A549 treated with GW870086 at 1 μM for 4 hours (cell line): ENCODE results near the gene RSL24D1. TPM values are rescaled to one million over a fixed set of nuclear protein-coding genes. Genes with fewer than 3 reads are reported as not detected.

Source experiments
- total RNA-seq: library from RNA; stranded (reverse); fragments of 200-300 nt; extraction: Qiagen RNA extraction; gene quantifications from 5 replicates; pipeline ENCODE4 v1.2.3, GENCODE V29; 2022; ENCODE audit warnings: low read depth

RSL24D1 gene
- 91.4 to 104 TPM (median 101 TPM) in 5 replicates for total RNA-seq

DNA sequence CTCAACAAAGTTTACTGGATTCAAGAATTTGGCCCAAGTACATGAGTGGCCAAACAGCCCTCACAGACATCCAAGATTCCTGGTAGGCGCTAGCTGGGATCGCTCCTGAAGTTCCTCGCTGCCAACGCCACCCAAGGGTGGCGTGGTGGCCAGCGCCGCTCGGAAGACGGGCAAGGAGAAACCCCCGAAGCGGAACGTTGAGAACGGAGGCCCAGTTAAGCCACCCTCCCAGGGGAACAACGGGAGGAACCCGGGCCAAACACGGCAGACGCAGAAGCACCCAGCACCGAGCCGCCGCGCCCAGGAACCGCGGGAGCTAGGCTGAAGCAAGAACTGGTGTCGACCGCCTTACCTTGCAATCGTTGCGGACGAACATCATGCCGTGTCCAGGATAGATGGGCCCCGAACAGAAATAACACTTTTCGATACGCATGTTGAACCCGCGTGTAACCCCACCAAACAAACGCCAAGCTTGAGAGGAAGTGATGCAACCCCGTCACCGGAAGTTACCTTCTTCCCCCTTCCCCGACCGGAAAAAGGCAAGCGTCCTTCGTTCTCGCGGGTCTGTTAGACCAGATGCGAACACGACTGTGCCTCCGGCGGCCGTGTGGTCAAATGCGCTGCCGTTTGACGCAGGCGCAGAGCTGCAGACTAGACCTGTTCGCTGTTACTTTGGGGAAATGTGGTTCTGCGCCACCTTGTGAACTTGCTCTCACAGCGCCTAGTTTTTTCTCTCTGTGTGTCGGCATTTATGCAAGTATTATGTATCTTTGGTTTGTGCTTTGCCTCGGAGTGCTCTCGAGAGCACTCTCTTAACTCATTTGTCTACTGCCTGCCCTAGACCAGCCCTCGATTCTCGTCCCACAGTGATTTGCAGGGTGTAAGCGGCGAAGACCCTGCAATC is at the start of gene RSL24D1:
Gene RSL24D1, minus strand, starts transcription at position 484 of the 904 bp plus-strand sequence. Its CDS starts 51 bp downstream, at position 433.

Other genes starting within 250 kb of the RSL24D1 start
- 9.7 to 12.1 TPM (median 11.0 TPM) in 5 replicates for gene RAB27A, start 92.9 kb upstream of the RSL24D1 start, total RNA-seq
- gene PIGBOS1, start 122.2 kb upstream of the RSL24D1 start, total RNA-seq: 21.3 to 34.6 TPM (median 24.3 TPM) in 5 replicates
- gene PIGB, start 122.3 kb upstream of the RSL24D1 start, total RNA-seq: 10.7 to 13.7 TPM (median 12.4 TPM) in 5 replicates
- 29.5 to 41.1 TPM (median 36.3 TPM) in 5 replicates for gene CCPG1, start 211.4 kb upstream of the RSL24D1 start, total RNA-seq
- gene PIERCE2, start 211.6 kb upstream of the RSL24D1 start, total RNA-seq: 2.5 to 4.0 TPM (median 3.6 TPM) in 5 replicates